Body of pancreas (tissue), 4 donors: ENCODE measurements around the gene BEST2. TPM values are rescaled to one million over a fixed set of nuclear protein-coding genes. Genes with fewer than 3 reads are reported as not detected.
A peak's percentile ranks its signal among the peaks of the same experiment; 100 is the strongest.

Experiments used
- ATAC-seq: fragments of 150-250 bp; one replicate; pipeline ENCODE4 v1.9.1; 2016
- DNase-seq, 4 donors: peaks; one replicate each; pipeline ENCODE4 v3.0.0-alpha.2; 2019
- H3K27ac ChIP-seq, 4 donors: fragments of 200-600 bp; sonication (generic); 1 replicate in 3 of 4; 2 replicates in 1 of 4; pipeline versions ENCODE4 v1.5.1 to v1.6.1; 2016 to 2019; ENCODE audit warnings: mild to moderate bottlenecking in 1 of 4, mixed read lengths in 1 of 4, moderate library complexity in 1 of 4
- H3K27me3 ChIP-seq, 2 donors: fragments of 200-600 bp; sonication (generic); one replicate each; pipeline ENCODE4 v1.6.0; 2016; ENCODE audit warnings: mild to moderate bottlenecking in 1 of 2
- H3K36me3 ChIP-seq, 2 donors: fragments of 200-600 bp; sonication (generic); replicated peaks in 1 of 2; 2 replicates each; pipeline ENCODE4 v1.5.1; 2016; ENCODE audit warnings: low read depth in 2 of 2; ENCODE audit not compliant: insufficient read depth in 1 of 2
- H3K4me1 ChIP-seq: fragments of 200-600 bp; sonication (generic); one replicate; pipeline ENCODE4 v1.6.0; 2016
- H3K4me3 ChIP-seq, 2 donors: fragments of 200-600 bp; sonication (generic); 1 replicate in 1 of 2; 2 replicates in 1 of 2; pipeline ENCODE4 v1.5.1; 2016 to 2019
- H3K9me3 ChIP-seq, 3 donors: fragments of 200-600 bp; sonication (generic); 1 replicate in 2 of 3; 2 replicates in 1 of 3; pipeline ENCODE4 v1.5.1; 2016
- CTCF ChIP-seq, 7 experiments: fragments of 450-650 bp in 4 of 7; fragments of 200-600 bp in 3 of 7; sonication (generic) in 3 of 7; IDR thresholded peaks; one replicate each; pipeline ENCODE4 v1.5.1; 2016 to 2019; ENCODE audit warnings: antibody characterized with exemption in 7 of 7
- POLR2A ChIP-seq, 3 donors: fragments of 450-650 bp; IDR thresholded peaks; one replicate each; pipeline ENCODE4 v1.6.1; 2016; ENCODE audit warnings: antibody characterized with exemption in 3 of 3, mild to moderate bottlenecking in 2 of 3
- WGBS, 2 donors: methylation state at CpG; one replicate each; pipeline ENCODE4 v1.1.5; 2017; 5-methylcytosine and 5-hydroxymethylcytosine counted together
- intact Hi-C: fragments of 100-400 bp; cut with DNase I; formaldehyde crosslinking; loops from one replicate; pipeline ENCODE4 v1.15.1; 2023
- total RNA-seq, 2 donors: library from RNA; depleted of rRNA; stranded (reverse); fragments of >200 nt; gene quantifications; one replicate each; pipeline ENCODE4 v1.1.0, GENCODE V29; 2016

Gene BEST2
- total RNA-seq, 2 donors from 2014 or later: not detected

GRCh38 chr19:12778017-12778904, 26.7 kb downstream of the BEST2 start:
- Histone ChIP-seq H3K36me3 (no peaks in the 10 kb centered on the region), H3K4me3 (peak overlapping the region; percentile 32 to 73), H3K9me3 (no peaks in the 10 kb centered on the region), H3K27ac (peak overlapping the region; percentile 87 to 100 (median 96)), H3K4me1 (peaks cover 48% of the 10 kb centered on the region), H3K27me3 (no peaks in the 10 kb centered on the region)
- intact Hi-C loops: no loop called here
- ATAC-seq (peak; percentile 53), DNase-seq (peak; percentile 88 to 95 (median 93))
- TF ChIP-seq CTCF (IDR thresholded peaks at IDR 0.05): no peak
- peak; percentile 55 to 81 (median 73) for TF ChIP-seq POLR2A (IDR thresholded peaks at IDR 0.05)
- 2 to 7% methylated on average over 18 to 44 of the region's 44 CpGs for WGBS, 2 donors

GRCh38 chr19:12778905-12779161, 27.2 kb downstream of the BEST2 start:
- Histone ChIP-seq H3K27ac (peak overlapping the region; percentile 87 to 100 (median 96)), H3K9me3 (no peaks in the 10 kb centered on the region), H3K27me3 (no peaks in the 10 kb centered on the region), H3K4me1 (peaks cover 54% of the 10 kb centered on the region), H3K4me3 (no peak overlapping the region), H3K36me3 (no peaks in the 10 kb centered on the region)
- DNase-seq: no peak
- 58 to 61% methylated on average over 6 of the region's 6 CpGs for WGBS, 2 donors
- intact Hi-C loops: no loop called here
- TF ChIP-seq CTCF (IDR thresholded peaks at IDR 0.05) (no peak), POLR2A (IDR thresholded peaks at IDR 0.05) (no peak)
- ATAC-seq: no peak

GRCh38 chr19:12779162-12779993, 27.8 kb downstream of the BEST2 start:
- Histone ChIP-seq H3K9me3 (no peaks in the 10 kb centered on the region), H3K27me3 (no peaks in the 10 kb centered on the region), H3K36me3 (no peaks in the 10 kb centered on the region), H3K27ac (peak overlapping the region; percentile 87 to 100 (median 96)), H3K4me3 (no peak overlapping the region), H3K4me1 (peaks cover 55% of the 10 kb centered on the region)
- whole genome bisulfite sequencing, 2 donors: 70 to 74% methylated on average over 14 to 15 of the region's 15 CpGs
- no peak for ATAC-seq
- intact Hi-C loops: no loop called here
- no peak for TF ChIP-seq POLR2A (IDR thresholded peaks at IDR 0.05)
- no peak for TF ChIP-seq CTCF (IDR thresholded peaks at IDR 0.05)
- peak in 3 of 4 donors; percentile 26 to 57 (median 36) for DNase-seq

GRCh38 chr19:12782174-12782423, 30.5 kb downstream of the BEST2 start:
- Histone ChIP-seq H3K36me3 (no peaks in the 10 kb centered on the region), H3K9me3 (no peaks in the 10 kb centered on the region), H3K27me3 (no peaks in the 10 kb centered on the region), H3K4me1 (peaks cover 70% of the 10 kb centered on the region), H3K27ac (peak overlapping the region; percentile 78 to 100 (median 96)), H3K4me3 (no peak overlapping the region)
- 0% methylated on average over 2 to 12 of the region's 12 CpGs for WGBS, 2 donors
- DNase-seq (no peak), ATAC-seq (no peak)
- intact Hi-C loops: no loop called here
- TF ChIP-seq POLR2A (IDR thresholded peaks at IDR 0.05): no peak
- no peak for TF ChIP-seq CTCF (IDR thresholded peaks at IDR 0.05)
